Omental fat pad (tissue), 4 donors: Measurements from ENCODE around the gene PLEKHG7. TPM values are rescaled to one million over a fixed set of nuclear protein-coding genes. Genes with fewer than 3 reads are reported as not detected.

Source experiments
- ATAC-seq: fragments of 150-250 bp; one replicate; pipeline ENCODE4 v1.9.1; 2016; ENCODE audit warnings: mild to moderate bottlenecking, moderate library complexity; ENCODE audit not compliant: low FRiP score
- DNase-seq: peaks from one replicate; pipeline ENCODE4 v3.0.0-alpha.2; 2019; ENCODE audit warnings: low spot score
- total RNA-seq, 4 donors: library from RNA; depleted of rRNA; stranded (reverse); fragments of >200 nt; gene quantifications; one replicate each; pipeline ENCODE4 v1.1.0, GENCODE V29; 2016
- TF ChIP-seq, protein P1 (sequence below), 3 donors: fragments of 450-650 bp; IDR thresholded peaks; one replicate each; pipeline ENCODE4 v1.5.1; 2016 to 2017; ENCODE audit warnings: antibody characterized with exemption in 3 of 3, mild to moderate bottlenecking in 3 of 3, moderate library complexity in 2 of 3

PLEKHG7 gene
- total RNA-seq, 4 donors from 2014 or later: 0.12 TPM; not detected in 3

DNA sequence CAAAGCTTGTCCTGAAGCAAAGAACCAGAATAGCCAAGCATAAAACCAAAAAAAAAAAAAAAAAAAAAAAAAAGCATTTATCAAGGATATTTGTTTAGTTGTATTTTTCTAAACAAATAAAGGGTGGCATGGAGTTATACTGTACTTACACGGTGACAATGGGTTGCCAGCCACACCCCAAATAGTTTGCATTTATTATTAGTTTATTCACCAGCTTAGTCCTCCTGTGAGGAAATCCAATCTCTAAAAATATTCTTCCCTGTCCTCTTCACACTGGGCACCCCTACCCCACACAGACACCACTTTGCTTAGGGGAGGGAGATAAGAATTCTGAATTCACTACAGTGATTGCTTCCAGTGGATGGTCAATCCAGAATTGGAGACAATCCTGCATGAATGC, 18.9 kb downstream of the PLEKHG7 start:
- ATAC-seq (no peak), DNase-seq (no peak)
- TF ChIP-seq, protein P1, sequence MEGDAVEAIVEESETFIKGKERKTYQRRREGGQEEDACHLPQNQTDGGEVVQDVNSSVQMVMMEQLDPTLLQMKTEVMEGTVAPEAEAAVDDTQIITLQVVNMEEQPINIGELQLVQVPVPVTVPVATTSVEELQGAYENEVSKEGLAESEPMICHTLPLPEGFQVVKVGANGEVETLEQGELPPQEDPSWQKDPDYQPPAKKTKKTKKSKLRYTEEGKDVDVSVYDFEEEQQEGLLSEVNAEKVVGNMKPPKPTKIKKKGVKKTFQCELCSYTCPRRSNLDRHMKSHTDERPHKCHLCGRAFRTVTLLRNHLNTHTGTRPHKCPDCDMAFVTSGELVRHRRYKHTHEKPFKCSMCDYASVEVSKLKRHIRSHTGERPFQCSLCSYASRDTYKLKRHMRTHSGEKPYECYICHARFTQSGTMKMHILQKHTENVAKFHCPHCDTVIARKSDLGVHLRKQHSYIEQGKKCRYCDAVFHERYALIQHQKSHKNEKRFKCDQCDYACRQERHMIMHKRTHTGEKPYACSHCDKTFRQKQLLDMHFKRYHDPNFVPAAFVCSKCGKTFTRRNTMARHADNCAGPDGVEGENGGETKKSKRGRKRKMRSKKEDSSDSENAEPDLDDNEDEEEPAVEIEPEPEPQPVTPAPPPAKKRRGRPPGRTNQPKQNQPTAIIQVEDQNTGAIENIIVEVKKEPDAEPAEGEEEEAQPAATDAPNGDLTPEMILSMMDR (IDR thresholded peaks at IDR 0.05): no peak

DNA sequence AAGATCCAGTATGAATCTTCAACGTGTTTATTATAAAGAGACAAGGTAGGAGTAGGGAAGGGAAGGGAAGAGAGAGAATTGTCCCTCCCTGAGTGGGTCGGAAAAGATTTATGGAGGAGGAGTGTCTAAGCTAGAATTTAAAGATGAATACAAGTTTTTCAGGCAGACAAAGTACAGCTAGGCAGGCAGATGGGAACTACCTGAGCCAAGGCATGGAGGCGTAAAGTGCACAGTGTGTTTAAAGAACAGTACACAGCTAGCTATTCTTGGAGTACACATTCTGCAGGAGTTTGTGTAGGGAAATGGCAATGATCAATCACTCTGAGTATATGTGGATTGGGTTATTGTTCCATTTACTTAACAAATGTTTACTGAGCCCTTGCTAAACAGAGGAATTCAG, 20.1 kb downstream of the PLEKHG7 start:
- TF ChIP-seq, protein P1 (IDR thresholded peaks at IDR 0.05): no peak
- ATAC-seq: no peak
- DNase-seq: no peak

DNA sequence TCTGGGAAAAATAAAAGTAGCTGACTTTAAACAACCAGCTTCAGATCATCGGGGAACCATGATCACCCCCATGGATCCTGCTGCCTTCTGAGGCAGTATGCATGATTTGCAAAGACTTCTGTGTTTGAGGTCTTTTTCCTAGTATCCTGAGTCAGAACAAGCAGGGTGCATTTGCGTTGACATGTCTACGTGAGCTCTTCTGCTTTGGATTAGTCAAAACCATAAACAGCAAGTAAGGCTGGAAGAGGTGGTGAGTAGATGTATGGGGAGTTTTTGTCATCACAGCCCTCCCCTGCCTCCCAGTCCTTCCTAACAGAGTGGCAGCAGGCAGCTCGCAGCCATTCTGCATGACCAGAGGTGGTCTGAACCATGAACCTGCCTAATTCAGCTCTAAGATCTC, 24.1 kb downstream of the PLEKHG7 start:
- TF ChIP-seq, protein P1 (IDR thresholded peaks at IDR 0.05): no peak
- DNase-seq (no peak), ATAC-seq (no peak)

DNA sequence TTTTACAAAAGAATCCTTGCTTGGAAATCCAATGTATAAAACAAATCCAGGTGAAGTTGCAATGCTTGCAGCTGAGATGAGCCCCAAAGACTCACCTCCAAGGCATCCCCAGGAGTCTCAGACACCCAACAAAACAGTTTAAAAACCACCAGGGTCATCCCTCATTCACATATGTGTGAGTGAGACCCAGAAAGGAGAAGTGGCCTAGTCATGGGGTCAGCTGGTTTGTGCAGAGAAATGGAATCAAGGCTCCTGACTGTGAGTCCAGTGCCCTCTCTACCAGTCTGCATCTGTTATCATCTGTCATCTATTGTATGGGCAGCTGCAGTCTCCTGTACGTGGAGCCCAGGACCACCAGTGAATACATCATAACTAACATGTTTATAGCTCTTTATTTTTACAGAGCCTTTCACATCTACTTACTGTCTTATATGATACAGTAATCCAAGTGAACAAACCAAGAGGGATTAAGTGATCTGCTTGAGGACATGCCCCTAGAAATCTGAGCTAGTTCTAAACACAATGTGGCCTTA, 27.1 kb downstream of the PLEKHG7 start:
- TF ChIP-seq, protein P1 (IDR thresholded peaks at IDR 0.05): no peak
- ATAC-seq (no peak), DNase-seq (no peak)

DNA sequence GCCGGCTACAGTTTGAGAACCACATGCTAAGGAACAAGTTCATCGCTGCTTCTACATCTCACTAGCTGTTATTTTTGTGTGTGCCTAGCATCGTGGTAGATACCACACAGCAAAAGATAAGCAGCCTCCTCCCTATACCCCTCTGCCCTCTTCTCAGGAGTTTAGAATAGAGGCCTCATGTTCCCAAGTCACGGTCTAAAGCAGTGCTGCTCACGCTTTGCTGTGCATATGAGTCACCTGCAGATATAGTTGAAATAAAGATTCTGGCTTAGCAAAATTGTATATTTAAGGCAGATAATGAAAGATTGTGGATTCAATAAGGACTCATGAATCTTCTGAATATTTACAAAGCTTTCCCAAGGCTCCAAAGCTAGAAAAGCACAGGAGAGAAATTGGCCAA, 28.0 kb downstream of the PLEKHG7 start:
- DNase-seq: no peak
- ATAC-seq: no peak
- TF ChIP-seq, protein P1 (IDR thresholded peaks at IDR 0.05): no peak

DNA sequence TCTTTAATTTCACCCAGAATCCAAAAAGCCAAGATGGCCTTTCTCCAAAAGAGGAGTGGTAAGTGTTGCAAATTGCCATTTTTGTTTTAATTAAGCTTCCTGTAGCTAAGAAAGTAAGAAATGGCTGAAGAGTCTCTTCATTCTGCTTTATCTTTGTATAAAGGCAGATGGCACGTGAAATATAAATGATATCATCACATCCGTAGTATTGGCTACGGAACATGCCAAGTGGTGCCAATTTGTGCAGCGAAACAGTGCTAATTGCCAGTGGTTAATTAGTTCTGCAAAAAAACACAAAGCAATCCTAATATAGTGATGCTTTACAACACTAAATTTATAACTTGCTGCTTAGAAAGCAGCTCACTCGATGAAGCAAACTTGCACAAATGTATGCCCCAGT, 29.4 kb downstream of the PLEKHG7 start:
- ATAC-seq (no peak), DNase-seq (no peak)
- TF ChIP-seq, protein P1 (IDR thresholded peaks at IDR 0.05): no peak

DNA sequence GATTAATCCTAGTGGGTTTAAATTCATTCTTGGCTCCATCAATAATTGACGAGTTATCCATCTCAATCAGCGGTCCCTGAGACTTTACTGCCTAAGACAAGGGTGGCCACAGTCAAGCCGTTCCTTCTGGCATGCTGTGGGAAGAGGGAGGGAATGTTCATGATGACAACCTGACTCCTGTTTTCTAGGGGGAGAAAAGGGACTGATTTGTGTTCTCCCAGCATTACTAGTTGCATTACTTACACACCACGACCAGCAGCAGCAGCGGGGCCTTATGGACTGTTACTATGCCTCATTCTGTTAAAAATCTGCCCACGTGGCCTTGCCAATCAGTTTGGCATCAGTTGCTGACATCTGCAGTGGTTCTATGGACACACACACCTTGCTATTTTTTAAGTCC, 29.9 kb downstream of the PLEKHG7 start:
- no peak for ATAC-seq
- DNase-seq: no peak
- TF ChIP-seq, protein P1 (IDR thresholded peaks at IDR 0.05): no peak
